ENCODE data around the gene KCNK4. TPM values are rescaled to one million over a fixed set of nuclear protein-coding genes. Genes with fewer than 3 reads are reported as not detected.

Gene KCNK4
- total RNA-seq, 1 donor from 2014 or later: not detected

- no peak for TF ChIP-seq EZH2phosphoT487 (IDR thresholded peaks at IDR 0.05)
- TF ChIP-seq, protein P1, sequence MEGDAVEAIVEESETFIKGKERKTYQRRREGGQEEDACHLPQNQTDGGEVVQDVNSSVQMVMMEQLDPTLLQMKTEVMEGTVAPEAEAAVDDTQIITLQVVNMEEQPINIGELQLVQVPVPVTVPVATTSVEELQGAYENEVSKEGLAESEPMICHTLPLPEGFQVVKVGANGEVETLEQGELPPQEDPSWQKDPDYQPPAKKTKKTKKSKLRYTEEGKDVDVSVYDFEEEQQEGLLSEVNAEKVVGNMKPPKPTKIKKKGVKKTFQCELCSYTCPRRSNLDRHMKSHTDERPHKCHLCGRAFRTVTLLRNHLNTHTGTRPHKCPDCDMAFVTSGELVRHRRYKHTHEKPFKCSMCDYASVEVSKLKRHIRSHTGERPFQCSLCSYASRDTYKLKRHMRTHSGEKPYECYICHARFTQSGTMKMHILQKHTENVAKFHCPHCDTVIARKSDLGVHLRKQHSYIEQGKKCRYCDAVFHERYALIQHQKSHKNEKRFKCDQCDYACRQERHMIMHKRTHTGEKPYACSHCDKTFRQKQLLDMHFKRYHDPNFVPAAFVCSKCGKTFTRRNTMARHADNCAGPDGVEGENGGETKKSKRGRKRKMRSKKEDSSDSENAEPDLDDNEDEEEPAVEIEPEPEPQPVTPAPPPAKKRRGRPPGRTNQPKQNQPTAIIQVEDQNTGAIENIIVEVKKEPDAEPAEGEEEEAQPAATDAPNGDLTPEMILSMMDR (IDR thresholded peaks at IDR 0.05): no peak
- Mint-ChIP-seq H3K4me3 (peak overlapping the region; percentile 95), H3K27ac (no peak overlapping the region), H3K27me3 (ENCODE audit: insufficient read depth, low read depth) (peaks cover 16% of the 10 kb centered on the region), H3K36me3 (peaks cover 4% of the 10 kb centered on the region), H3K4me1 (peaks cover 28% of the 10 kb centered on the region), H3K9me3 (no peaks in the 10 kb centered on the region)
- Histone ChIP-seq H3K9ac (no peak overlapping the region), H3K4me2 (no peak overlapping the region), H2AFZ (replicated peaks) (no peak overlapping the region), H3F3A (ENCODE audit: low read depth) (peaks cover 30% of the 10 kb centered on the region), H3K79me2 (ENCODE audit: low read depth) (no peaks in the 10 kb centered on the region), H3K36me3 (no peaks in the 10 kb centered on the region), H3K27me3 (no peaks in the 10 kb centered on the region), H3K4me3 (no peak overlapping the region), H4K20me1 (ENCODE audit: low read depth) (peaks cover 4% of the 10 kb centered on the region), H3K9me3 (ENCODE audit: low read depth) (no peaks in the 10 kb centered on the region), H3K27ac (no peak overlapping the region), H3K4me1 (peaks cover 12% of the 10 kb centered on the region)
- no peak for DNase-seq (ENCODE audit: low spot score)
Observed at GRCh38 chr11:64267207-64267945, 23.7 kb upstream of the KCNK4 start.

GRCh38 chr11:64268025-64268892 is 22.8 kb upstream of the KCNK4 start:
- no peaks in the 10 kb centered on the region for H3K36me3 ChIP-seq
- Mint-ChIP-seq H3K4me1 (peaks cover 27% of the 10 kb centered on the region), H3K27ac (peak overlapping the region; percentile 86), H3K27me3 (ENCODE audit: insufficient read depth, low read depth) (peaks cover 16% of the 10 kb centered on the region), H3K4me3 (peak overlapping the region; percentile 95), H3K9me3 (no peaks in the 10 kb centered on the region), H3K36me3 (peaks cover 2% of the 10 kb centered on the region)
- H3F3A ChIP-seq (ENCODE audit: low read depth): peaks cover 35% of the 10 kb centered on the region
- no peak overlapping the region for H2AFZ ChIP-seq (replicated peaks)
- no peak for DNase-seq (ENCODE audit: low spot score)
- H3K79me2 ChIP-seq (ENCODE audit: low read depth): no peaks in the 10 kb centered on the region
- TF ChIP-seq, protein P1 (IDR thresholded peaks at IDR 0.05): no peak
- no peak for TF ChIP-seq EZH2phosphoT487 (IDR thresholded peaks at IDR 0.05)
- no peak for TF ChIP-seq EZH2 (IDR thresholded peaks at IDR 0.05)
- peak overlapping the region; percentile 91 for H3K4me2 ChIP-seq
- H3K27me3 ChIP-seq: no peaks in the 10 kb centered on the region
- peaks cover 12% of the 10 kb centered on the region for H3K4me1 ChIP-seq
- H3K4me3 ChIP-seq: peak overlapping the region; percentile 68
- H4K20me1 ChIP-seq (ENCODE audit: low read depth): peaks cover 4% of the 10 kb centered on the region
- no peaks in the 10 kb centered on the region for H3K9me3 ChIP-seq (ENCODE audit: low read depth)
- peak overlapping the region; percentile 83 for H3K27ac ChIP-seq
- H3K9ac ChIP-seq: no peak overlapping the region

GRCh38 chr11:64268893-64269539 is 22.1 kb upstream of the KCNK4 start:
- TF ChIP-seq EZH2phosphoT487 (IDR thresholded peaks at IDR 0.05): no peak
- TF ChIP-seq EZH2 (IDR thresholded peaks at IDR 0.05): no peak
- TF ChIP-seq, protein P1 (IDR thresholded peaks at IDR 0.05): no peak
- Histone ChIP-seq H3K79me2 (ENCODE audit: low read depth) (no peaks in the 10 kb centered on the region), H3K9ac (peak overlapping the region; percentile 57), H3K4me1 (peaks cover 12% of the 10 kb centered on the region), H3K27me3 (no peaks in the 10 kb centered on the region), H3K27ac (peak overlapping the region; percentile 83), H2AFZ (replicated peaks) (no peak overlapping the region), H3F3A (ENCODE audit: low read depth) (peaks cover 35% of the 10 kb centered on the region), H3K4me2 (peak overlapping the region; percentile 91), H4K20me1 (ENCODE audit: low read depth) (peaks cover 4% of the 10 kb centered on the region), H3K9me3 (ENCODE audit: low read depth) (no peaks in the 10 kb centered on the region), H3K4me3 (peak overlapping the region; percentile 68), H3K36me3 (no peaks in the 10 kb centered on the region)
- peak overlapping the region; percentile 86 for H3K27ac Mint-ChIP-seq
- H3K36me3 Mint-ChIP-seq: peaks cover 2% of the 10 kb centered on the region
- no peaks in the 10 kb centered on the region for H3K9me3 Mint-ChIP-seq
- H3K4me1 Mint-ChIP-seq: peaks cover 30% of the 10 kb centered on the region
- peak overlapping the region; percentile 95 for H3K4me3 Mint-ChIP-seq
- peaks cover 16% of the 10 kb centered on the region for H3K27me3 Mint-ChIP-seq (ENCODE audit: insufficient read depth, low read depth)
- DNase-seq (ENCODE audit: low spot score): peak; percentile 43

All from neural progenitor cell (in vitro differentiated cells).